K562 (cell line): ENCODE results near the gene NUP35. TPM values are rescaled to one million over a fixed set of nuclear protein-coding genes. Genes with fewer than 3 reads are reported as not detected.

Experiments used
- ATAC-seq: fragments of 200-7000 bp; cut with Tn5 transposase; 3 replicates; pipeline ENCODE4 v1.9.1; 2020; ENCODE audit warnings: moderate library complexity
- BruUV-seq: library from RNA; stranded (reverse); fragments of 400-500 nt; replicated peaks from 2 replicates; lab custom pipeline; 2021; lab: Mats Ljungman, UMichigan
- CTCF ChIA-PET: fragments of 300-600 bp; formaldehyde crosslinking; extraction: SDS; loops from one replicate; lab custom pipeline; 2021; ENCODE audit warnings: low intra/inter-chr PET ratio; lab: Yijun Ruan, JAX
- POLR2A ChIA-PET: fragments of 300-600, 350-650 bp; sonication (Branson Sonifier 250); formaldehyde crosslinking; extraction: SDS; loops from one replicate; lab custom pipeline; 2021; ENCODE audit warnings: antibody characterized with exemption, inconsistent platforms; lab: Yijun Ruan, JAX
- DNase-seq, 4 experiments: peaks; one replicate each; pipeline versions ENCODE4 v3.0.0 to v3.0.0-alpha.2; 2011 to 2018; ENCODE audit warnings: low spot score in 3 of 4, mixed read lengths in 3 of 4; ENCODE audit errors: extremely low read depth in 1 of 4
- FAIRE-seq: peaks from 2 replicates; lab custom pipeline; 2011; peaks lifted over from hg19 to GRCh38; lab: Jason Lieb, UNC
- H2AFZ ChIP-seq: 2 replicates; pipeline ENCODE4 v1.6.0; 2011; ENCODE audit warnings: low read depth, low read length, control low read depth, inconsistent platforms
- H3K27ac ChIP-seq: fragments of 200-600 bp; 3 replicates; pipeline ENCODE4 v1.8.0; 2011; ENCODE audit warnings: low read depth, mild to moderate bottlenecking, control low read depth, inconsistent platforms, low read length, moderate library complexity, mixed read lengths; ENCODE audit errors: extremely low read depth
- H3K27me3 ChIP-seq, 2 experiments: fragments of 300-600 bp in 1 of 2; 2 replicates in 1 of 2; 3 replicates in 1 of 2; pipeline versions ENCODE4 v1.6.0 to v1.8.0; 2011; ENCODE audit warnings: inconsistent platforms in 2 of 2, low read length in 2 of 2, mild to moderate bottlenecking in 1 of 2, mixed read lengths in 1 of 2, moderate library complexity in 1 of 2; ENCODE audit not compliant: control insufficient read depth in 2 of 2, insufficient read depth in 2 of 2
- H3K36me3 ChIP-seq: fragments of 300-600 bp; 3 replicates; pipeline ENCODE4 v1.8.0; 2011; ENCODE audit warnings: mild to moderate bottlenecking, low read length, inconsistent platforms; ENCODE audit not compliant: control insufficient read depth, insufficient read depth
- H3K4me1 ChIP-seq, 2 experiments: fragments of 200-600 bp in 1 of 2; replicated peaks in 1 of 2; 2 replicates in 1 of 2; 3 replicates in 1 of 2; pipeline versions ENCODE4 v1.5.1 to v1.8.0; 2011; ENCODE audit warnings: inconsistent platforms in 2 of 2, low read length in 2 of 2, mild to moderate bottlenecking in 1 of 2, mixed read lengths in 1 of 2, moderate library complexity in 1 of 2; ENCODE audit not compliant: control insufficient read depth in 2 of 2, insufficient read depth in 2 of 2
- H3K4me2 ChIP-seq: 2 replicates; pipeline ENCODE4 v1.6.1; 2011; ENCODE audit warnings: low read length, control low read depth, inconsistent platforms, mixed read lengths; ENCODE audit not compliant: insufficient read depth
- H3K4me3 ChIP-seq: fragments of 200-600 bp; sonication (generic), shearing (Covaris generic); 2 replicates; pipeline ENCODE4 v1.5.1; 2016; ENCODE audit warnings: control low read depth, inconsistent platforms
- H3K79me2 ChIP-seq: fragments of 200-600 bp; 3 replicates; pipeline ENCODE4 v1.8.0; 2011; ENCODE audit warnings: low read length, inconsistent platforms; ENCODE audit not compliant: control insufficient read depth, insufficient read depth
- H3K9ac ChIP-seq, 2 experiments: 2 replicates each; pipeline versions ENCODE4 v1.6.0 to v1.6.1; 2011; ENCODE audit warnings: low read depth in 2 of 2, low read length in 2 of 2, control low read depth in 1 of 2, inconsistent platforms in 1 of 2, mild to moderate bottlenecking in 1 of 2, mixed read lengths in 1 of 2; ENCODE audit not compliant: insufficient read depth in 1 of 2
- H3K9me1 ChIP-seq: one replicate; pipeline ENCODE4 v1.6.0; 2011; ENCODE audit warnings: inconsistent platforms, mild to moderate bottlenecking, low read length, moderate library complexity; ENCODE audit not compliant: control insufficient read depth, insufficient read depth
- H3K9me3 ChIP-seq: replicated peaks from 2 replicates; pipeline ENCODE4 v1.5.1; 2011; ENCODE audit warnings: low read depth, low read length, inconsistent platforms; ENCODE audit not compliant: control insufficient read depth, insufficient read depth
- H4K20me1 ChIP-seq: replicated peaks from 2 replicates; pipeline ENCODE4 v1.6.1; 2011; ENCODE audit warnings: low read length, inconsistent platforms, mixed read lengths; ENCODE audit not compliant: control insufficient read depth, insufficient read depth
- CEBPB ChIP-seq: fragments of 450-650 bp; IDR thresholded peaks from 2 replicates; pipeline ENCODE4 v1.6.1; 2016; ENCODE audit warnings: missing genetic modification characterization, missing compliant biosample characterization
- HES1 ChIP-seq: fragments of 450-650 bp; IDR thresholded peaks from 2 replicates; pipeline ENCODE4 v1.6.1; 2016; ENCODE audit warnings: low read depth, mild to moderate bottlenecking, moderate library complexity
- KDM1A ChIP-seq, 2 experiments: fragments of 450-650 bp; IDR thresholded peaks; 2 replicates each; pipeline ENCODE4 v1.6.1; 2016; ENCODE audit warnings: mild to moderate bottlenecking in 2 of 2
- MAFG ChIP-seq: fragments of 450-650 bp; conservative IDR thresholded peaks from 2 replicates; pipeline ENCODE4 v1.6.1; 2016; ENCODE audit warnings: missing genetic modification characterization, missing compliant biosample characterization
- POLR2A ChIP-seq: fragments of 450-650 bp; conservative IDR thresholded peaks from 2 replicates; pipeline ENCODE4 v1.6.1; 2016
- ZNF316 ChIP-seq: fragments of 450-650 bp; IDR thresholded peaks from 2 replicates; pipeline ENCODE4 v1.6.1; 2016
- WGBS: fragments of 100-300 bp; shearing (Covaris generic); methylation state at CpG from one replicate; pipeline ENCODE4 v1.1.6; 2016; ENCODE audit warnings: low coverage, mixed read lengths; ENCODE audit not compliant: insufficient coverage; ENCODE audit errors: missing lambda C conversion rate; 5-methylcytosine and 5-hydroxymethylcytosine counted together
- in situ Hi-C: fragments of 300-500 bp; cut with MboI; formaldehyde crosslinking; loops from 4 replicates; pipeline ENCODE4 v1.15.0; 2018; ENCODE audit warnings: inconsistent platforms, mixed read lengths
- intact Hi-C: fragments of 100-400 bp; cut with micrococcal nuclease; formaldehyde crosslinking; loops from 2 replicates; pipeline ENCODE4 v1.14.2; 2022
- polyA plus RNA-seq, 8 experiments: library from polyadenylated mRNA; depleted of rRNA in 4 of 8; stranded (reverse) in 5 of 8; unstranded in 3 of 8; fragments of >200 nt; fragmentation: Nextera tagmentation in 2 of 8; fragmentation: Illumina TruSeq in 1 of 8; extraction: Ambion mirVana in 2 of 8; extraction: Trizol in 1 of 8; gene quantifications; 2 replicates each; pipeline versions ENCODE4 v1.2.1 to v1.2.3, GENCODE V29; 2011 to 2014; ENCODE audit warnings: inconsistent platforms in 1 of 8, missing spikeins in 1 of 8
- total RNA-seq, 7 experiments: library from RNA; depleted of rRNA in 6 of 7; stranded (reverse); fragments of >200 nt in 6 of 7; fragmentation: Illumina TruSeq in 2 of 7; extraction: Trizol in 2 of 7; gene quantifications; 2 replicates each; pipeline versions ENCODE4 v1.2.1 to v1.2.3, GENCODE V29; 2011 to 2021; ENCODE audit warnings: low replicate concordance in 1 of 7

Gene NUP35
- total and polyA plus RNA-seq, 9 of the 15 experiments (the other 6 are each of a cell fraction or from before 2014, with no cell fraction given): 24.5 to 78.2 (median 51.1) TPM

GRCh38 chr2:183163821-183164649 lies 39.8 kb downstream of the NUP35 start:
- POLR2A ChIA-PET: interaction anchor here (0.8 to 2.0 kb wide), 5 partner anchors 9 to 36 kb away, joined by 3 to 10 read pairs (median 3); no protein-coding TSS in a partner anchor
- intact Hi-C loops: no loop called here
- H3K9me3 ChIP-seq: no peaks in the 10 kb centered on the region
- no peak overlapping the region for H2AFZ ChIP-seq
- no peaks in the 10 kb centered on the region for H3K9me1 ChIP-seq
- peaks cover 59% of the 10 kb centered on the region for H3K36me3 ChIP-seq
- H3K79me2 ChIP-seq: peaks cover 8% of the 10 kb centered on the region; the same call in 1 of the 3 replicates
- H3K9ac ChIP-seq: no peak overlapping the region
- no peak overlapping the region for H3K4me2 ChIP-seq
- TF ChIP-seq KDM1A (IDR thresholded peaks at IDR 0.05): no peak
- no peak for TF ChIP-seq HES1
- TF ChIP-seq POLR2A: peak; percentile 20; the same call in 1 of the 2 replicates
- TF ChIP-seq CEBPB (tag): peak; percentile 71
- 0 out of 2 replicates have a peak, but pooled peaks have one; percentile 12 for TF ChIP-seq MAFG (tag)
- TF ChIP-seq ZNF316: peak; percentile 46; the same call in 1 of the 2 replicates
- TF ChIP-seq, all 486 proteins: peak for 4
- DNase-seq (no peak), FAIRE-seq (no peak), ATAC-seq (peak; percentile 55)
- CTCF ChIA-PET: no interaction called here
- Histone ChIP-seq H4K20me1 (no peaks in the 10 kb centered on the region), H3K4me1 (no peaks in the 10 kb centered on the region), H3K4me3 (no peak overlapping the region), H3K27ac (no peak overlapping the region; the same call in 2 of the 3 replicates), H3K27me3 (no peaks in the 10 kb centered on the region)
- in situ Hi-C loops: no loop called here
- BruUV-seq: no TSS peak
- 60% methylated on average over 6 of the region's 6 CpGs for WGBS
